Neural progenitor cell (in vitro differentiated cells): ENCODE results near the gene ING1. TPM values are rescaled to one million over a fixed set of nuclear protein-coding genes. Genes with fewer than 3 reads are reported as not detected.

ENCODE experiments used
- DNase-seq: peaks from one replicate; pipeline ENCODE4 v3.0.0-alpha.2; 2016; ENCODE audit warnings: low spot score
- H2AFZ ChIP-seq: fragments of 200-600 bp; sonication (generic); replicated peaks from 2 replicates; pipeline ENCODE4 v1.6.1; 2016; ENCODE audit warnings: antibody characterized with exemption
- H3F3A ChIP-seq: fragments of 200-600 bp; sonication (generic); 2 replicates; pipeline ENCODE4 v1.6.1; 2016; ENCODE audit warnings: antibody characterized with exemption, low read depth
- H3K27ac ChIP-seq: fragments of 200-600 bp; sonication (generic); 2 replicates; pipeline ENCODE4 v1.5.1; 2016; ENCODE audit warnings: mild to moderate bottlenecking
- H3K27me3 ChIP-seq: fragments of 200-600 bp; sonication (generic); 2 replicates; pipeline ENCODE4 v1.6.1; 2016; ENCODE audit warnings: mild to moderate bottlenecking, moderate library complexity
- H3K36me3 ChIP-seq: fragments of 200-600 bp; sonication (generic); 2 replicates; pipeline ENCODE4 v1.5.1; 2016
- H3K4me1 ChIP-seq: fragments of 200-600 bp; sonication (generic); 2 replicates; pipeline ENCODE4 v1.6.1; 2016; ENCODE audit warnings: mixed run types
- H3K4me2 ChIP-seq: fragments of 200-600 bp; sonication (generic); 2 replicates; pipeline ENCODE4 v1.6.1; 2016
- H3K4me3 ChIP-seq: fragments of 200-600 bp; sonication (generic); 2 replicates; pipeline ENCODE4 v1.5.1; 2016
- H3K79me2 ChIP-seq: fragments of 200-600 bp; sonication (generic); 2 replicates; pipeline ENCODE4 v1.6.1; 2016; ENCODE audit warnings: low read depth
- H3K9ac ChIP-seq: fragments of 200-600 bp; sonication (generic); 2 replicates; pipeline ENCODE4 v1.6.1; 2016
- H3K9me3 ChIP-seq: fragments of 200-600 bp; sonication (generic); 2 replicates; pipeline ENCODE4 v1.5.1; 2016; ENCODE audit warnings: low read depth
- H4K20me1 ChIP-seq: fragments of 200-600 bp; sonication (generic); 2 replicates; pipeline ENCODE4 v1.6.1; 2016; ENCODE audit warnings: low read depth
- H3K27ac Mint-ChIP-seq: 3 replicates; pipeline ENCODE4 v1.8.0; 2021; ENCODE audit warnings: mixed read lengths
- H3K27me3 Mint-ChIP-seq: 2 replicates; pipeline ENCODE4 v1.8.0; 2022; ENCODE audit warnings: low read depth, mild to moderate bottlenecking, inconsistent platforms, moderate library complexity, mixed read lengths; ENCODE audit not compliant: insufficient read depth
- H3K36me3 Mint-ChIP-seq: 3 replicates; pipeline ENCODE4 v1.8.0; 2021; ENCODE audit warnings: mixed read lengths
- H3K4me1 Mint-ChIP-seq: 3 replicates; pipeline ENCODE4 v1.8.0; 2021; ENCODE audit warnings: mixed read lengths
- H3K4me3 Mint-ChIP-seq: 3 replicates; pipeline ENCODE4 v1.8.0; 2021; ENCODE audit warnings: mild to moderate bottlenecking, moderate library complexity, mixed read lengths
- H3K9me3 Mint-ChIP-seq: 3 replicates; pipeline ENCODE4 v1.8.0; 2020; ENCODE audit warnings: mixed read lengths
- CTCF ChIP-seq: fragments of 200-600 bp; sonication (generic); IDR thresholded peaks from 2 replicates; pipeline ENCODE4 v1.5.1; 2017; ENCODE audit warnings: antibody characterized with exemption, mild to moderate bottlenecking
- EZH2 ChIP-seq: fragments of 200-600 bp; sonication (generic); IDR thresholded peaks from 2 replicates; pipeline ENCODE4 v1.6.1; 2017; ENCODE audit warnings: antibody characterized with exemption, mild to moderate bottlenecking, moderate library complexity
- EZH2phosphoT487 ChIP-seq: fragments of 200-600 bp; sonication (generic); IDR thresholded peaks from 2 replicates; pipeline ENCODE4 v1.6.1; 2017; ENCODE audit warnings: antibody characterized with exemption
- total RNA-seq: library from RNA; depleted of rRNA; stranded (reverse); fragments of >200 nt; gene quantifications from 2 replicates; pipeline ENCODE4 v1.2.3, GENCODE V29; 2015; ENCODE audit warnings: low replicate concordance

ING1 gene
- total RNA-seq, 1 donor from 2014 or later, result 14.7 TPM

GRCh38 chr13:110714797-110715394 is 1.4 kb downstream of the ING1 start:
- Histone ChIP-seq H4K20me1 (peaks cover 46% of the 10 kb centered on the region), H3K9ac (peak overlapping the region; percentile 80), H3K4me3 (peak overlapping the region; percentile 96), H3K9me3 (no peaks in the 10 kb centered on the region), H2AFZ (no peak overlapping the region), H3K79me2 (peaks cover 65% of the 10 kb centered on the region), H3F3A (peaks cover 39% of the 10 kb centered on the region), H3K4me2 (peak overlapping the region; percentile 85), H3K36me3 (no peaks in the 10 kb centered on the region), H3K27ac (peak overlapping the region; percentile 76), H3K4me1 (peaks cover 20% of the 10 kb centered on the region), H3K27me3 (no peaks in the 10 kb centered on the region)
- no peak for TF ChIP-seq CTCF
- no peak for TF ChIP-seq EZH2phosphoT487
- no peak for TF ChIP-seq EZH2
- Mint-ChIP-seq H3K4me3 (peak overlapping the region; percentile 100), H3K27me3 (peaks cover 16% of the 10 kb centered on the region), H3K27ac (peak overlapping the region; percentile 96), H3K4me1 (peaks cover 22% of the 10 kb centered on the region), H3K36me3 (peaks cover 14% of the 10 kb centered on the region), H3K9me3 (peaks cover 3% of the 10 kb centered on the region)
- DNase-seq, result peak; percentile 74

- Histone ChIP-seq H3K27me3 (no peaks in the 10 kb centered on the region), H3F3A (peaks cover 37% of the 10 kb centered on the region), H3K79me2 (peaks cover 66% of the 10 kb centered on the region), H3K4me3 (peak overlapping the region; percentile 98), H4K20me1 (peaks cover 53% of the 10 kb centered on the region), H3K36me3 (no peaks in the 10 kb centered on the region), H3K9ac (peak overlapping the region; percentile 82), H3K4me2 (peak overlapping the region; percentile 93), H2AFZ (no peak overlapping the region), H3K9me3 (no peaks in the 10 kb centered on the region), H3K4me1 (peaks cover 20% of the 10 kb centered on the region), H3K27ac (peak overlapping the region; percentile 69)
- TF ChIP-seq EZH2phosphoT487 (no peak), CTCF (peak; percentile 11), EZH2 (no peak)
- Mint-ChIP-seq H3K4me3 (peak overlapping the region; percentile 100), H3K27me3 (peaks cover 16% of the 10 kb centered on the region), H3K36me3 (peaks cover 15% of the 10 kb centered on the region), H3K27ac (peak overlapping the region; percentile 96), H3K9me3 (peaks cover 3% of the 10 kb centered on the region), H3K4me1 (peaks cover 22% of the 10 kb centered on the region)
- peak; percentile 99 for DNase-seq
These were observed 2.1 kb downstream of the ING1 start for GRCh38 chr13:110715395-110716246.

- peak; percentile 57 for DNase-seq
- Mint-ChIP-seq H3K27ac (no peak overlapping the region), H3K4me1 (peaks cover 18% of the 10 kb centered on the region), H3K9me3 (peaks cover 3% of the 10 kb centered on the region), H3K36me3 (peaks cover 14% of the 10 kb centered on the region), H3K4me3 (peak overlapping the region; percentile 100), H3K27me3 (peaks cover 16% of the 10 kb centered on the region)
- H3K79me2 ChIP-seq, result peaks cover 69% of the 10 kb centered on the region
- H3K4me2 ChIP-seq, result peak overlapping the region; percentile 93
- peak overlapping the region; percentile 82 for H3K9ac ChIP-seq
- no peak for TF ChIP-seq EZH2
- H2AFZ ChIP-seq, result no peak overlapping the region
- no peaks in the 10 kb centered on the region for H3K36me3 ChIP-seq
- peaks cover 20% of the 10 kb centered on the region for H3K4me1 ChIP-seq
- H3K27me3 ChIP-seq, result no peaks in the 10 kb centered on the region
- H3F3A ChIP-seq, result peaks cover 31% of the 10 kb centered on the region
- no peaks in the 10 kb centered on the region for H3K9me3 ChIP-seq
- H3K4me3 ChIP-seq, result peak overlapping the region; percentile 98
- peak overlapping the region; percentile 69 for H3K27ac ChIP-seq
- H4K20me1 ChIP-seq, result peaks cover 58% of the 10 kb centered on the region
These were observed 2.7 kb downstream of the ING1 start for GRCh38 chr13:110716247-110716515.
